Endometrial microvascular endothelial cells (primary cell): Measurements from ENCODE around the gene C1orf21. TPM values are rescaled to one million over a fixed set of nuclear protein-coding genes. Genes with fewer than 3 reads are reported as not detected.
"Not testable (repeated sequence)": the region's sequence is repeated elsewhere in the genome, so short reads cannot be mapped to it uniquely, and the experiment has no call there.

Experiments
- in situ Hi-C: cut with HindIII; loops from 2 replicates; pipeline ENCODE4 v1.10.0; 2017; ENCODE audit warnings: low sequenced_read_pairs, low pct_unique_long_range_greater_than_20kb; ENCODE audit errors: inconsistent ontology term
- total RNA-seq: library from RNA; depleted of rRNA; stranded (reverse); fragments of >200 nt; gene quantifications from one replicate; pipeline ENCODE4 v1.2.3, GENCODE V29; 2015; ENCODE audit errors: inconsistent ontology term

The C1orf21 gene
- total RNA-seq, result 2.1 TPM

GRCh38 chr1:184386312-184387068 is at the start of gene C1orf21:
Gene C1orf21, plus strand, starts transcription at chr1:184387029. Its CDS starts 90,481 bp downstream, at chr1:184477510.
- in situ Hi-C loops, result no loop called here

GRCh38 chr1:184337865-184338264 is 49.0 kb upstream of the C1orf21 start:
- in situ Hi-C loops, result not testable (repeated sequence)

GRCh38 chr1:184340984-184341383 is 45.8 kb upstream of the C1orf21 start:
- in situ Hi-C loops, result no loop called here

- in situ Hi-C loops, result no loop called here
These were observed 36.3 kb upstream of the C1orf21 start for GRCh38 chr1:184350573-184350972.

GRCh38 chr1:184351416-184351975 is 35.3 kb upstream of the C1orf21 start:
- in situ Hi-C loops, result no loop called here

GRCh38 chr1:184352776-184353175 is 34.1 kb upstream of the C1orf21 start:
- in situ Hi-C loops, result no loop called here

- in situ Hi-C loops, result no loop called here
These were observed 32.1 kb upstream of the C1orf21 start for GRCh38 chr1:184354719-184355118.

GRCh38 chr1:184356891-184357290 is 29.9 kb upstream of the C1orf21 start:
- in situ Hi-C loops, result no loop called here

GRCh38 chr1:184358256-184358655 is 28.6 kb upstream of the C1orf21 start:
- in situ Hi-C loops, result no loop called here

GRCh38 chr1:184359909-184360308 is 26.9 kb upstream of the C1orf21 start:
- in situ Hi-C loops, result no loop called here

- in situ Hi-C loops, result no loop called here
These were observed 24.0 kb upstream of the C1orf21 start for GRCh38 chr1:184362876-184363275.

GRCh38 chr1:184365699-184366098 is 21.1 kb upstream of the C1orf21 start:
- in situ Hi-C loops, result no loop called here

GRCh38 chr1:184366997-184367396 is 19.8 kb upstream of the C1orf21 start:
- in situ Hi-C loops, result no loop called here

GRCh38 chr1:184367427-184368038 is 19.3 kb upstream of the C1orf21 start:
- in situ Hi-C loops, result no loop called here

GRCh38 chr1:184368354-184368753 is 18.5 kb upstream of the C1orf21 start:
- in situ Hi-C loops, result no loop called here

GRCh38 chr1:184370850-184371249 is 16.0 kb upstream of the C1orf21 start:
- in situ Hi-C loops, result no loop called here

GRCh38 chr1:184373155-184373554 is 13.7 kb upstream of the C1orf21 start:
- in situ Hi-C loops, result no loop called here

GRCh38 chr1:184376369-184376768 is 10.5 kb upstream of the C1orf21 start:
- in situ Hi-C loops, result no loop called here

- in situ Hi-C loops, result no loop called here
These were observed 7.6 kb upstream of the C1orf21 start for GRCh38 chr1:184379111-184379752.

- in situ Hi-C loops, result no loop called here
These were observed 6.4 kb upstream of the C1orf21 start for GRCh38 chr1:184380468-184380867.
